LNCaP clone FGC (cell line): ENCODE measurements around the gene AKTIP.

Experiments
- DNase-seq: peaks from one replicate; pipeline ENCODE4 v3.0.0-alpha.2; 2011; ENCODE audit warnings: low read depth
- H3K4me3 ChIP-seq: 2 replicates; pipeline ENCODE4 v1.5.1; 2011; ENCODE audit warnings: mild to moderate bottlenecking, low read depth, low read length, control low read depth
- CTCF ChIP-seq: IDR thresholded peaks from 2 replicates; pipeline ENCODE4 v1.5.1; 2012; ENCODE audit warnings: mild to moderate bottlenecking; ENCODE audit not compliant: control insufficient read depth, insufficient read depth; ENCODE audit errors: extremely low read depth

Gene AKTIP

GRCh38 chr16:53511403-53512280 is 8.6 kb upstream of the AKTIP start:
- no peak for TF ChIP-seq CTCF
- DNase-seq, result peak; percentile 77
- H3K4me3 ChIP-seq, result no peak overlapping the region; the same call in 1 of the 2 replicates

GRCh38 chr16:53511084-53511402 is 8.0 kb upstream of the AKTIP start:
- DNase-seq, result no peak
- TF ChIP-seq CTCF, result no peak

DNA sequence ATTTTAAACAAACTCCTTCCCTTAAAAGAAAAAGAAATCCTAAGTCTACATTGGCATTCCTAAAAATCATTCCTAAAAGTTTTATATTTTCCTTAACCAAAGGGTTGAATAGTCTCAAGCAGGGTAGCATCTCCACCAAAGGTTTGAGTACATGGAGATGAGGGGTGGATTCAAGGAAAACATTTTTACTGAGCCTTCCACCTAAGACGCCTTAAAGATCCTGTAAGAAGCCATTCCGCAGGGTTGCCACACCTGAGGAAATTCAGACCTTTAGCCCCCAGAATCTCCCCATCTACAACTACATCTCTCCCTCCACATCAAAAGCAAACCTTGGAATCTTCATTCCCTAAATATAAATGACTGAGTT is 7.7 kb upstream of the AKTIP start:
- no peak overlapping the region for H3K4me3 ChIP-seq
- DNase-seq, result no peak
- no peak for TF ChIP-seq CTCF

More at GRCh38 chr16:53511084-53511402, 8.0 kb upstream of the AKTIP start:
- H3K4me3 ChIP-seq, result no peak overlapping the region

DNA sequence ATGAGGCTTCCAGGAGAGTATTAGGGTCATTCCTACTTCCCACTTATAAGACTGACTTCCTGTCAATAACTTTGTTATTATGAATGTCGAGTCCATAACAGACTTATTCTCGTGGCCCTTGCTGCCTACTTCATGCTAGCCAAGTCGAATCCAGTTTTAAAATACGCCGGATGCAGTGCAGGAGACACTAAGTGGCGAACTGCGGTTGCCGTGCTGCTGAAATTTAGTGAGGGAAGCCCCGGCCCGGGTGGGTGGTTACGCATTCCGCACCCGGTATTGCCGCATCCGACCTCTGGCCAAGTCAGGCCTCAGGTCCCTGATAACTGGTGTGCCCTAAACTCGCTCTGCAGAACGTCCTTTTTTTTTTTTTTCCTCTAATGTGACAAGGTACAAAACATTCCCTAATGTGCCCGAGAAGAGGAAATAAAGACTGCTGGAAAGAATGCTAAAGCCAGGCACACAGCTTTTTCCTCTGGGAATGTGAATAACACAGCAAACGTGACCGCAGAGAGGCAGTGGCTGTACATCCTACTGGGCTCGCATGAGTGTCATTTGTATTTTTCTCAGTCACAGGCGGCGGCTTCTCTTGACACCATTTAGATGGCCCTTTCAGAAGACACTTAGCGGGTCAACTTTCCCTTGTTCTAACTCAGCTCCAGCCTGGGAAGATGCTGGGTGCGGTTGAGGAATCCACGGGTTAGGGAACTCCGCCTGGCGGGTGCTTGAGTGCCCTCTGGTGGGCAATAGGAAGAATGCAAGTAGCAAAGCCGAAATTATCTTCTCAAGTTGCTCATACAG is 7.1 kb upstream of the AKTIP start:
- no peak overlapping the region for H3K4me3 ChIP-seq

GRCh38 chr16:53507464-53508179 is 4.6 kb upstream of the AKTIP start:
- no peak for TF ChIP-seq CTCF
- no peak for DNase-seq
- no peak overlapping the region for H3K4me3 ChIP-seq

More for the DNA sequence above, 7.1 kb upstream of the AKTIP start:
- DNase-seq, result peak; percentile 32
- peak; percentile 80 for TF ChIP-seq CTCF

DNA sequence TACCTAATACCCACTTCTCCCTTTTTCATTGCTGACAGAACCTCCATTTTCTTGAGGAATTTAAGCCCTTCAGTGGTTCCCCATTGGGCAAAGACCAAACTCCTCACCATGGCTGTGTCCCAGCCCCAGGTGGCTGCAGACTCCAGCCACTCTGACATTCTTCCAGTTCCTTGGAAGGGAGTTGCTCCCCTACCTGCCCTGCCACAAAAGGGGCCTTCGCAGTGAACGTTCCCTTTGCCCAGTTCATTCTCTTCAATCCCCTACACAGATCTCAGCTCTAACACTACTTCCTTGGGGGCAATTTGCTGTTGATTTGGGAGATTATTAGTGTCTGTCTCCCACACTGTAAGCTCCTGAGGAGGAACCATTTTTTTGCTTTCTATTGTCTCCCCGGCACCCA is 3.2 kb upstream of the AKTIP start:
- H3K4me3 ChIP-seq, result no peak overlapping the region
- DNase-seq, result no peak
- TF ChIP-seq CTCF, result no peak
